IMR-90 (cell line): ENCODE measurements around the gene SPAG9. TPM values are rescaled to one million over a fixed set of nuclear protein-coding genes. Genes with fewer than 3 reads are reported as not detected.

Source experiments
- BHLHE40 ChIP-seq: fragments of 150-350 bp; IDR thresholded peaks from 2 replicates; pipeline ENCODE4 v1.6.1; 2016; ENCODE audit warnings: mild to moderate bottlenecking, low read depth, low read length
- MAFK ChIP-seq: IDR thresholded peaks from 2 replicates; pipeline ENCODE4 v1.6.1; 2012; ENCODE audit warnings: low read depth, low read length, improper control_type of control experiment
- RCOR1 ChIP-seq: IDR thresholded peaks from 2 replicates; pipeline ENCODE4 v1.6.1; 2012; ENCODE audit warnings: mild to moderate bottlenecking, low read length, improper control_type of control experiment; ENCODE audit not compliant: insufficient replicate concordance
- polyA plus RNA-seq, 3 experiments: library from polyadenylated mRNA; depleted of rRNA; stranded (reverse); fragments of >200 nt; gene quantifications; 2 replicates each; pipeline ENCODE4 v1.2.3, GENCODE V29; 2012; ENCODE audit warnings: low replicate concordance in 1 of 3
- total RNA-seq: library from RNA; depleted of rRNA; stranded (reverse); fragments of >200 nt; gene quantifications from 2 replicates; pipeline ENCODE4 v1.2.3, GENCODE V29; 2012
- TF ChIP-seq, protein P1 (sequence below): fragments of 150-350 bp; IDR thresholded peaks from 2 replicates; pipeline ENCODE4 v1.6.1; 2017; ENCODE audit warnings: mild to moderate bottlenecking, antibody characterized with exemption, low read length, low read depth

Gene SPAG9
- total and polyA plus RNA-seq, 2 of the 4 experiments (the other 2 are of a cell fraction), result 26.7 to 75.5 TPM

DNA sequence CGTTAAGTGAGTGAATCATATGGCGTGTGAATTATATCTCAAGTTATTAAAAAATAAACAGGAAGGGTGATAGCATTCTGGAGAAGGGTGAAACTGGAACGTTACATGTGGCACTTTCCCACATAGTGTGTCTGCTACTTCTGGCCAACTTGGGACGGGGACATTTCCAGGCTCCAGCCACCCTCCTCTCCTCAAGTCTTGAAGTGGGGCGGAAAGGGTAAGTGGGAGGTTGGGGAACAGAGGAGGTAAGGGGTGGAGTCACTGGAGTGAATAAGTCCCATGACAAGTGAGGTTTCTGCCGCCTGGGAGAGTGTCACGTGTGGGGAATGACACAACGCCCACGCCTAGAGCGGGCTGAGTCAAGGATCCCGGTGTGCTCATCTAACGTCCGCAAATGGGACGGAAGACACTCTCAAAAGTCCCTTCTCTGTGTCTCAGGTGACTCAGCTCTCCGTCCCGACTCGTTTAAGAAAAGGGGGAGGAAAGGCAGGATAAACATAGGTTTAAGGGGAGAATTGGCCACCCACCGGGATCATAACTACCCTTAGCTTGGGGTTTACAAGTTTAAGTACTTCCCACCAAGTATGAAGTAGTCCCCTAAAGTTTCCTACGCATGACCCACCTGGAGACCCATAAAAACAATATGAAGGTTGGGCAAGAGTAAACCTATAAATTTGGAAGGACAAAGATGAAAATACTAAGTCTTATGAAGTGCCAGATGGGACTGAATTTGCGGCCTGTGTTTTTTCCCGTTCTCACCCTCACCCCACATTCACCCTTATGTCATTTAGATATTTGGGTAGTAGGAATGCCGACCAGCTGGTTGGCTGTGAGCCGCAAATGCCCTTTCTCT, 1.2 kb upstream of the SPAG9 start (continued):
- TF ChIP-seq, protein P1, sequence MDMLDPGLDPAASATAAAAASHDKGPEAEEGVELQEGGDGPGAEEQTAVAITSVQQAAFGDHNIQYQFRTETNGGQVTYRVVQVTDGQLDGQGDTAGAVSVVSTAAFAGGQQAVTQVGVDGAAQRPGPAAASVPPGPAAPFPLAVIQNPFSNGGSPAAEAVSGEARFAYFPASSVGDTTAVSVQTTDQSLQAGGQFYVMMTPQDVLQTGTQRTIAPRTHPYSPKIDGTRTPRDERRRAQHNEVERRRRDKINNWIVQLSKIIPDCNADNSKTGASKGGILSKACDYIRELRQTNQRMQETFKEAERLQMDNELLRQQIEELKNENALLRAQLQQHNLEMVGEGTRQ, result peak; percentile 99
- TF ChIP-seq MAFK, result 0 out of 2 replicates have a peak, but pooled peaks have one; percentile 21
- TF ChIP-seq RCOR1, result no peak
- peak; percentile 98 for TF ChIP-seq BHLHE40
